Stimulated activated naive CD8-positive, alpha-beta T cell treated with anti-CD3 and anti-CD28 coated beads, Interleukin-15, Interleukin-2, amounts not matched to agents 100 ng/mL and 50 ng/mL, for 24 hours (primary cell): ENCODE results near the gene KLK15.

Source experiments
- H3K27ac Mint-ChIP-seq: one replicate; pipeline ENCODE4 v1.8.0; 2021; ENCODE audit warnings: mild to moderate bottlenecking, mixed read lengths
- H3K27me3 Mint-ChIP-seq: one replicate; pipeline ENCODE4 v1.8.0; 2021; ENCODE audit warnings: mixed read lengths
- H3K36me3 Mint-ChIP-seq: one replicate; pipeline ENCODE4 v1.8.0; 2021; ENCODE audit warnings: low read depth, mixed read lengths
- H3K4me1 Mint-ChIP-seq: one replicate; pipeline ENCODE4 v1.8.0; 2021; ENCODE audit warnings: low read depth, mixed read lengths
- H3K4me3 Mint-ChIP-seq: one replicate; pipeline ENCODE4 v1.8.0; 2021; ENCODE audit warnings: mild to moderate bottlenecking, mixed read lengths
- H3K9me3 Mint-ChIP-seq: one replicate; pipeline ENCODE4 v1.8.0; 2021; ENCODE audit warnings: mixed read lengths

The KLK15 gene

DNA sequence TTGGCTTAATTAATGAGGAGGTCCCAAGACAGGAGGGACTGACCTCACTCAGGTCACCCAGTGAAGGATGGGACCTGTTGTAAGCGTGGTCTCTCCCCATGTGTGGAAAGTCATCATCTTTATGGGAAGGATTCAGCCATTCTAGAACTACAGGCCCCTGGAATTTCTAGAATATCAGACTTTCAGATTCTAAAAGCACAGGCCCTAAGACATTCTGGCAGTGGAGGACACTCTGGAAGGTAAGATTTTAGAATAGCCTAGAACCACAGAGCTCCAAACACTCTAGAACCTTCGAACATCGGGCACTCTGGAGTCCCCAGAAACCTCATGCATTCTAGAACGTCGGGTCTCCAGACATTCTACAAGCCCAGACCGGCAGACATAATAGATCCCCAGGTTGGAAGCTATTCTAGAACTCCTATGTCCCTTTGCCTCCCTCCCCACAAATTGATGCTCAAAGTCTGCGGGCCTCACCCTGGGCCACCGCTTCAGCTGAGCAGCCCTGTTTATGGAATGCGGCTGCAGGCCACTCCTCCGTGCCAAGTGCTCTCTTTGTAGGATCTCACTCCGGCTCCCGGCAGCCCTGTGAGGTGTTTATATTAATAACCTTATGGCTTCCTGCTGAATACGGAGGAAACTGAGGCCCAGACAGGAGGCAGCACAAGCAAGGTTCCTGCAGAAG, 1.9 kb upstream of the KLK15 start:
- Mint-ChIP-seq H3K4me3 (peak overlapping the region; percentile 76), H3K4me1 (peaks cover 5% of the 10 kb centered on the region), H3K27me3 (peaks cover 54% of the 10 kb centered on the region), H3K27ac (no peak overlapping the region), H3K36me3 (no peaks in the 10 kb centered on the region), H3K9me3 (no peaks in the 10 kb centered on the region)

GRCh38 chr19:50833802-50834167, 411 bp upstream of the KLK15 start:
- H3K9me3 Mint-ChIP-seq, result no peaks in the 10 kb centered on the region
- peaks cover 5% of the 10 kb centered on the region for H3K4me1 Mint-ChIP-seq
- H3K27me3 Mint-ChIP-seq, result peaks cover 65% of the 10 kb centered on the region
- H3K36me3 Mint-ChIP-seq, result no peaks in the 10 kb centered on the region
- H3K4me3 Mint-ChIP-seq, result no peak overlapping the region
- H3K27ac Mint-ChIP-seq, result no peak overlapping the region

GRCh38 chr19:50832666-50833065, 708 bp downstream of the KLK15 start:
- Mint-ChIP-seq H3K9me3 (no peaks in the 10 kb centered on the region), H3K4me3 (no peak overlapping the region), H3K27ac (no peak overlapping the region), H3K27me3 (peaks cover 65% of the 10 kb centered on the region), H3K36me3 (no peaks in the 10 kb centered on the region), H3K4me1 (peaks cover 5% of the 10 kb centered on the region)

DNA sequence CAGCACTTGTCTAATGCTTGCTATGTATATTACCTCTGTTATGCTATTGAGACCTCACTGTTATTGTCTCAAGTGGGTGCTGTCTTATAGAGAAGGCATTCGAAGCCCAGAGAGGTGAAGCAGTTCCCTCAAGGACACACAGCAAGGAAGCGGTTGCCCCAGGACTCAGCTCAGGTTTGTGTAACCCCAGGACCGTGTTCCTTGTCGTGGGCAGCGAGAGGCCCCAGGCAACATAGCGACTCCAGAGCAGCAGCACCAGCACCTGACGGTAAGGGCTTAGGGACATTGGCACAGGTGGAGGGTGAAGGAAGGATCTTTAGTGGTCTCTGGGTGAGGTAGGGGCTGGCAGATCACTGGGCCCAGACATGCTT, 2.4 kb downstream of the KLK15 start:
- no peaks in the 10 kb centered on the region for H3K9me3 Mint-ChIP-seq
- H3K4me3 Mint-ChIP-seq, result no peak overlapping the region
- H3K27ac Mint-ChIP-seq, result no peak overlapping the region
- no peaks in the 10 kb centered on the region for H3K4me1 Mint-ChIP-seq
- H3K36me3 Mint-ChIP-seq, result no peaks in the 10 kb centered on the region
- H3K27me3 Mint-ChIP-seq, result peaks cover 56% of the 10 kb centered on the region

DNA sequence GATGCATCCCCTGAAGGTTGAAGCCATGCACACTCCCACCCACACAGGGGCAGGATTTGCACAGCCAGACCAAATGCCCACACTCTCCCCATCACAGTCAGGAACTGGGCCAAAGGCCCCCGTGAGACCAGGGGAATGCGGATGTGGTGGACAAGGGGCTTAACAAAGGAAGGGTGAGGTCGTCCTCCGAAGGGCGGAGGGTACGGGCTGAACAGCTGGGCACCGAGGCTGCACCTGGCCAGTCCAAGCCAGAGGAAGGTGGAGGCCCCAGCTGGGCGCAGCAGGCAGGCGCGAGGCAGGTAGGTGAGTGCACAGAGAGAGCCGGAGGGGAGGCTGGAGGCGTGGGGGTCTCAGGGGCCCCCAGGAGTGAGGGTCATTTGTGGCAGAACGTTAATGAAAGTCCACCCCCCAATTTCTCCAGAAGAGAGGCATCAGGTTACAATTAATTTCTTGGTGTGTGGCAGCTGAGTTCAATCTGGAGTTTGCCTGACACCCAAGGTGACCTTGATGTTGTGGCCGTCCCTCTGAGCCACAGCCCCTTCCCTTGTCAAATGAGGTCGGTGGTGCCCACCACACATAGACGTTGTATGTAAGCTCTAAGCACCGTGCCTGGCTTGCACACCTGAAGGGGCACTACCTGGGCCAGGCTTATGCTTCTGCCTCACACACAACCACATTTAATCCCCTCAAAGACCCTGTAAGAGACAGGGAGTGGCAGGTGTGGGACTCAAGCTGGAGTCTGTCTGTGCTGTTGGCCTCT, 2.9 kb downstream of the KLK15 start:
- no peaks in the 10 kb centered on the region for H3K4me1 Mint-ChIP-seq
- H3K27me3 Mint-ChIP-seq, result peaks cover 57% of the 10 kb centered on the region
- H3K36me3 Mint-ChIP-seq, result no peaks in the 10 kb centered on the region
- H3K4me3 Mint-ChIP-seq, result no peak overlapping the region
- H3K27ac Mint-ChIP-seq, result no peak overlapping the region
- no peaks in the 10 kb centered on the region for H3K9me3 Mint-ChIP-seq

DNA sequence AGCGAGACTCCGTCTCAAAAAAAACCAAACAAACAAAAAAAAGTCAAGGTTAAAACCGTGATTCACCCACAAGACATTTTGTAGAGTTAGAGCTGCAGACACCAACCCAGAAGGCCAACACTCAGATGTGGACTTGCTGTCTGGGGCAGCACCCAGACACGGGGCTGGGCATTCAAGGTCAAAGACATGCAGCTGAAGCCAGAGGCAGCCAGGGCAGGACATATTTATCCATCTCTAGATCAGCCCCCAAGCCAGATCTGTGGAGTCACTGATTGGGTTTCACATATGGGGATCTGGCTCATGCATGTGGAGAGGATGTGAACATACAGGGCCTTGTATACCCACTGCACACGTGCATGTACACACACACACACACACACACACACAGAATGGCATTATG, 3.6 kb downstream of the KLK15 start:
- Mint-ChIP-seq H3K27me3 (peaks cover 50% of the 10 kb centered on the region), H3K4me1 (no peaks in the 10 kb centered on the region), H3K36me3 (no peaks in the 10 kb centered on the region), H3K4me3 (no peak overlapping the region), H3K27ac (no peak overlapping the region), H3K9me3 (no peaks in the 10 kb centered on the region)

GRCh38 chr19:50827476-50827875, 5.9 kb downstream of the KLK15 start:
- Mint-ChIP-seq H3K9me3 (no peaks in the 10 kb centered on the region), H3K4me1 (no peaks in the 10 kb centered on the region), H3K4me3 (no peak overlapping the region), H3K36me3 (no peaks in the 10 kb centered on the region), H3K27me3 (peaks cover 47% of the 10 kb centered on the region), H3K27ac (no peak overlapping the region)

GRCh38 chr19:50826492-50827240, 6.7 kb downstream of the KLK15 start:
- Mint-ChIP-seq H3K27me3 (peaks cover 54% of the 10 kb centered on the region), H3K4me3 (no peak overlapping the region), H3K36me3 (no peaks in the 10 kb centered on the region), H3K27ac (no peak overlapping the region), H3K9me3 (no peaks in the 10 kb centered on the region), H3K4me1 (no peaks in the 10 kb centered on the region)

GRCh38 chr19:50823389-50824042, 9.9 kb downstream of the KLK15 start, which contains the start of gene KLK1:
KLK1 (minus strand) TSS chr19:50823787; CDS start chr19:50823748, 39 bp downstream.
- Mint-ChIP-seq H3K4me3 (no peak within 1 kb of the TSS), H3K4me1 (peaks cover 24% of the 10 kb centered on the region), H3K27ac (no peak within 1 kb of the TSS)

DNA sequence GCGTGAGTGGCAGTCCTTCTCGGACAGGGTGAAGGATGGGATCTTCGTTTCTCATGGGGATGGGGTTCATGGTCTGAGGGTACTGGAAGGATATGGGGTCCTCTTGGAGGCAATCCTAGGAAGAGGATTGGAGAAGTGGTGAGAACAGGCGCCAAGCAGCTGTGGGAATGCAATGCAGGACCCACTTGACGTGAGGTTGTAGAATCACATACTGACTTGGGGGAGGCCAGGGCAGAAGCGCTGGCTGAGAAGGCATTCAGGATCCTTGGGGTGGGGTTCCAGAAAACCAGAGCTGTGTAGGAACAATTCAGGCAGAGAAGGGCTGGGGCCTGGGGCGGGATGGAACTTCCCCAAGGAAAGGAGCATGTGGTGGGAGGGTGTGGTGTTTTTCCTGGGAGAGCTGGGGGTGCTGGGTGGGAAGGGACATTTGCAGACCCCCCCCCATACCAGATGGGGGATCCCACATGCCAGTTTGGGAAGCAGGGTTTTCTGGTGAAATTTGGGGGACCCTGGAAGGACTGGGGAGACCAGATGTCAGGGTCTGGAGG, 10.6 kb downstream of the KLK15 start:
- peaks cover 61% of the 10 kb centered on the region for H3K27me3 Mint-ChIP-seq
- H3K27ac Mint-ChIP-seq, result no peak overlapping the region
- no peak overlapping the region for H3K4me3 Mint-ChIP-seq
- no peaks in the 10 kb centered on the region for H3K9me3 Mint-ChIP-seq
- H3K36me3 Mint-ChIP-seq, result no peaks in the 10 kb centered on the region
- peaks cover 29% of the 10 kb centered on the region for H3K4me1 Mint-ChIP-seq

More at GRCh38 chr19:50823389-50824042, 9.9 kb downstream of the KLK15 start, which contains the start of gene KLK1:
- Mint-ChIP-seq H3K36me3 (no peaks in the 10 kb centered on the region), H3K9me3 (no peaks in the 10 kb centered on the region), H3K27me3 (peaks cover 66% of the 10 kb centered on the region)

GRCh38 chr19:50821622-50822021, 11.8 kb downstream of the KLK15 start:
- H3K9me3 Mint-ChIP-seq, result no peaks in the 10 kb centered on the region
- no peaks in the 10 kb centered on the region for H3K36me3 Mint-ChIP-seq
- H3K4me1 Mint-ChIP-seq, result peaks cover 40% of the 10 kb centered on the region
- H3K4me3 Mint-ChIP-seq, result no peak overlapping the region
- peaks cover 67% of the 10 kb centered on the region for H3K27me3 Mint-ChIP-seq
- no peak overlapping the region for H3K27ac Mint-ChIP-seq

DNA sequence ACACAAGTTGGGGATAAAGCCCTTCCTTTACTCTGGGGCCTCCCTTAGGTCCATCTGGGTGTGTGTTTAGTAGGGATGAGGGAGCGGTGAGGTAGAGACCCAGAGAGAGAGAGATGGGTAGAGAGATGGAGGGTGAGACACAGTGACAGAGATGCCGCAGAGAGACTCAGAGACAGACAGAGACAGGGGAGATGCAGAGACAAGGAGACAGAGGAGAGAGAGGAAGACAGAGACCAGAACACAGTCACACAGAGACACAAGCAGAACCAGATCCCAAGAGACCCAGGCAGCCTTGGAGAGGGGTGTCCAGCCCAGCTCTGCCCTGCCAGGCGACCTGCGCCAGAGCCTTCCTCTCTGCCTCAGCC, 12.1 kb downstream of the KLK15 start:
- Mint-ChIP-seq H3K4me3 (no peak overlapping the region), H3K27me3 (peaks cover 67% of the 10 kb centered on the region), H3K9me3 (no peaks in the 10 kb centered on the region), H3K4me1 (peaks cover 43% of the 10 kb centered on the region), H3K36me3 (no peaks in the 10 kb centered on the region), H3K27ac (no peak overlapping the region)

- H3K4me1 Mint-ChIP-seq, result peaks cover 46% of the 10 kb centered on the region
- no peaks in the 10 kb centered on the region for H3K9me3 Mint-ChIP-seq
- peaks cover 69% of the 10 kb centered on the region for H3K27me3 Mint-ChIP-seq
- H3K27ac Mint-ChIP-seq, result peak overlapping the region; percentile 39
- peak overlapping the region; percentile 52 for H3K4me3 Mint-ChIP-seq
- H3K36me3 Mint-ChIP-seq, result no peaks in the 10 kb centered on the region
These were observed 12.7 kb downstream of the KLK15 start for GRCh38 chr19:50820549-50821247.

DNA sequence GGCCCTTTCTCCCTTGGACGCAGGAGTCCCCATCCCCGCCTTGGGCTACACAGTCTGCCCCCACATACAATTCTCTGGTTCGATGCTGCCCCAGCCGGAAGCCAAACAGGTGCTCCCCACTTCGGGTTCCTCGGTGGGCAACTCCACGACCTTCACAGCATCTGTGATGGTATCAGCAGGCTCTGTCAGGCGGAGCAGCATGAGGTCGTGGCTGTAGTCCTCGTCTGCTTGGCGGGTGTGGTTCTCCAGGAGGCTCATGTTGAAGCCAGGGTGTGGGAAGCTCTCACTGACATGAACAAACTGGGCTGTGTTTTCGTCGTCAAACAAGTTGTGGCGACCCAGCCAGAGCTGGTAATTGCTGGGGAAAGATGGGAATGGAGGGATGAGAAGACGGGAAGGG, 13.3 kb downstream of the KLK15 start:
- H3K9me3 Mint-ChIP-seq, result no peaks in the 10 kb centered on the region
- H3K4me3 Mint-ChIP-seq, result peak overlapping the region; percentile 52
- peak overlapping the region; percentile 39 for H3K27ac Mint-ChIP-seq
- H3K36me3 Mint-ChIP-seq, result no peaks in the 10 kb centered on the region
- peaks cover 75% of the 10 kb centered on the region for H3K27me3 Mint-ChIP-seq
- H3K4me1 Mint-ChIP-seq, result peaks cover 46% of the 10 kb centered on the region
